Epidermal melanocyte (primary cell): ENCODE results near the gene GRAMD1B.
"Not testable (repeated sequence)": the region's sequence is repeated elsewhere in the genome, so short reads cannot be mapped to it uniquely, and the experiment has no call there.

Experiments
- DNase-seq: peaks from one replicate; pipeline ENCODE4 v3.0.0; 2011; ENCODE audit warnings: low spot score; ENCODE audit not compliant: insufficient read length

Gene GRAMD1B

DNA sequence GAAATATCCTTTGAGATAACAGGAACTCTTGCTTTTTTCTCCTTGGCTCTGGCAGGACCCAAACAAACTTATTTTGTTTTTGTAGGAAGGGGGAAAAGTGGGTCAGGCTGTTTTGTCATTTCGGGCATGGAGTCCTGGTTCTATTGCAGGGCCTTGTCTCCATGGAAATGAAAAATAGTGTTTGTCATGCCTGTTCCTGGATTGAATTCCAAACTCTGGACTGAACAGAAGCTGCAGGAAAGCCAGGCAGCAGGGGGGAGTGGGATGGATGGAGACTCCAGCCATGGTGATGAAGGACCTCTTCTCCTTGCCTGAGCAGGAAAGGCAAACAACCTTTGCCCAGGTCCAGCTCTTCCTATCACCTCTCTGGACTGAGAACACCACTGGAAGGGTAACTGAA, 137.4 kb downstream of the GRAMD1B start:
- DNase-seq, result no peak

DNA sequence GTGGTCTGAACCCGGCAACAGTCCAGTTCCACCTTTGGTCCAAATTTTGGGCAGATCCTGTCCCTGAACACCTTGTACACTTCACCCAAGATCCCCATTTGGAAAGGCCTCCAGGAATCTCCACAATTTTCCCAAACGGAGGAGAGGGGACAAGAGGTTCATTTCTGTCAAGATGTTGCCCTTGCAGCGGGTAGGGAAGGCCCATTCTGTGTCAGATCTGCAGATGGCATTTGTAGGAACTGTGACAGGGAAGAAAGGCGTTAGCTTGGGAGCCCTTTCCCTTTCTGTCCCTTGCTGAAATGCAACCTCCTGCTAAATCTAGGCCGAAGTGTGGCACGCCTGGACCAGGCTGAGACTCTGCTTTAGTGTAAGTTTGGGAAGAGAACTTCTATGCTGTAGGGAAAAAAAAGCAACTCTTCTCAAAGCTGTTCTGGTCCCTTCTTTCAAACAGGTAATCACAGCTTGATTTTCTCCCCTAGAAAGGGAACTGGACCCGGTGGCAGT, 138.3 kb downstream of the GRAMD1B start:
- DNase-seq, result no peak

DNA sequence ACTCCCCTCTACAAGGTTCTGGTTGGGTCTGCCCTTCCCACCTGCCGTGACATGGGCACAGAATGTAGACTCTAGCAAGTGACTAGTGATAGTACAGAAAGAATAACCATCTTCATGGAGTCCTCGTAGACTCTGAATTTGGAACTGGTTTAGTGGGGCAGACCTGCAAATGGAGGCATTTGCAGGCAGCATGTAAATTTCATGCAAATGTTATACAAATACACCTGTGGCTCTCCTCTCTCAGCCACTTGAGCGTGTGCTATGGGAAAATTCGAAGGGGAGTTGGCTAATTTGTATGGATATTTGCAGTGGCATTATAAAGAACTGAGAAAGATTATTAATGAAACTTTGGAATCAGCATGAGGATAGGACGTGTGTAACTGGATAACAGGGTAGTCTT, 139.3 kb downstream of the GRAMD1B start:
- no peak for DNase-seq

DNA sequence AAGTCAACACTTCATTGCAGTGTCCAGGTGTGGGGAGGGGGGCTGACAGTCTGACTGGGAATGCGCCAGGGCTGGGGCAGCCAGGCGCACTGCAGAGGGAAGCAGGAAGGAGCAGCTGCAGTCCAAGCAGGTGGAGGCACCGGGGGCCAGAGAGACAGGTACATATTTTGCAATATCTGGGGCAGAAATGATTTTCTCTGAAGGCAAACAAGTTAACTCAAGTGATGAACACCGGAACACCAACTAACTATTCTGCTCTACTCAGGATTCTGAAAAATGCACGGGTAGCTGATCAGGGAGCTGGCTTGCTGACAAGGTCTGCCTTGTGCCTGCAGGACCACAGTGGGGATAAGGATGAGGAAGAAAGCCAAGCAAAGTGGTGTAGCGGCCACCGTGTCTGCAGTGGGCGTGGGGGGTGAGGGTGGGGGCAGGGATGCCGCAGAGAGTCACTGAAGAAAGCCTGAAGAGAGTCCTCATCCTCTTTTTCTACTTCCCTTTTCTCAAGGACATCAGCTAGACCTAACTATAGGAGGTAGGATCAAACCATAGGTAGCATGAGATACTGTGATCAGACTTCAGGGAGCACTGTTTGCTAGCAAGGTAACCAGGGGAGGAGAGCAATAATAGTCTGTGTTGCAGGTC, 141.0 kb downstream of the GRAMD1B start:
- no peak for DNase-seq

DNA sequence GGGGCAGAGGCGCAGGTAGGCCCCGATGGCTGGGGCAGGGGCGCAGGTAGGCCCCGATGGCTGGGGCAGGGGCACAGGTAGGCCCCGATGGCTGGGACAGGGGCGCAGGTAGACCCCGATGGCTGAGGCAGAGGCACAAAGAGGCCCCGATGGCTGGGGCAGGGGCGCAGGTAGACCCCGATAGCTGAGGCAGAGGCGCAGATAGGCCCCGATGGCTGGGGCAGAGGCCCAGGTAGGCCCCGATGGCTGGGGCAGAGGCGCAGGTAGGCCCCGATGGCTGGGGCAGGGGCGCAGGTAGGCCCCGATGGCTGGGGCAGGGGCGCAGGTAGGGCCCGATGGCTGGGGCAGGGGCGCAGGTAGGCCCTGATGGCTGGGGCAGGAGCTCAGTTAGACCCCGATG, 142.7 kb downstream of the GRAMD1B start:
- not testable (repeated sequence) for DNase-seq

DNA sequence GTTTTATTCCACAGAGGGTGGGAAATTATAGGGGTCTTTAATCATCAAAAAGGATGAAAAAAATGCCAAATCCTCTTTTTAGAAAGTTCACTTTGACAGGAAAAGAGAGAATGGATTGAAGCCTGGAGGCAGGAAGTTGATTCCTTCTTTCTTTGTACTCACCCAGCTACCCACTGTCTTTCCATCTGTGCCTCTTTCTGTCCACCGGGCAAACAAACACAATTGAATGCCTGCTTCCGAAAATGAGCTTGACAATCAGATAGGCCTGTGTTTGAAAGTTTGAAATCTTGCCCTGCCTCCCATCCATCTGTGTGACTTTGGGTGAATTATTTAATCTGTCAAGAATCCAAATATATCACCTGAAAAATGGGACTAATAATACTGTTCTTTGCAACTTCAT, 143.2 kb downstream of the GRAMD1B start:
- DNase-seq, result no peak

DNA sequence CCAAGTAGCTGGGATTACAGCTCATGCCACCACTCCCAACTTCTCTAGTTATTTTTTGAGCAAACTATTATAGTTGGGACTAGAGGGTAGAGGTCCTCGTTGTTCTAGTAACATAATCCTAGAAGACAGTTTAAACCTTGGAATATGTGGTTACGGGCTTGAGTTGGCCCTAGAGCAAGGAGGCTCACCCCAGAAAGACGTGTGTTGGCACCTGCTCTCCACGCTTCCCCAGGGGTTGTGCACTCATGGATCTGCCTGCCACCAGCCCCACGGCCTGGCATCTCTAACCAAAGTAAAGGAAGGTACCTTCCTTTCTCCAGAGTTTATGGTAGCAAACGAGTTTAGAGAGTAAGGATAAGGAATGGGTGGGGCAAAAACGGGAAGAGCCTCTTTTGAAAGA, 145.4 kb downstream of the GRAMD1B start:
- DNase-seq, result no peak

DNA sequence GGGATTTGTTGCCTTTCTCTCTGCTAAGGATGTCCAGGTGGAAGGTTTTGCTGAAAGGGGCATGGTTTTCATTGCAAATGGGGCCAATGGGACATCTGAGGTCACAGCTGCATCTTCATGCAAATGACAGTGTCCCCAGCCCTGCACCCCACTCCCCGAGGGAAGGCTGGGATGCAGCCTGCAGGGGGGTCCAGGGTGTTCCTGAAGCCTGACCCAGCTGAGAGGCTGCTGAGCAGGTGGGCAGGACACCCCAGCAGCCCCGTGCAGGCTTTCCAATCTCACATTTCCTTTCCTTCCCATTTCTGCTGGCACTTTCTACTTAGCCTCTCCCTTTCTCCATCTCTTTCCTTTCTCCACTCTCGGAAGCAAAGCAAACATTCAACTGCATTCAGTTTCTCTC, 146.0 kb downstream of the GRAMD1B start:
- DNase-seq, result no peak

DNA sequence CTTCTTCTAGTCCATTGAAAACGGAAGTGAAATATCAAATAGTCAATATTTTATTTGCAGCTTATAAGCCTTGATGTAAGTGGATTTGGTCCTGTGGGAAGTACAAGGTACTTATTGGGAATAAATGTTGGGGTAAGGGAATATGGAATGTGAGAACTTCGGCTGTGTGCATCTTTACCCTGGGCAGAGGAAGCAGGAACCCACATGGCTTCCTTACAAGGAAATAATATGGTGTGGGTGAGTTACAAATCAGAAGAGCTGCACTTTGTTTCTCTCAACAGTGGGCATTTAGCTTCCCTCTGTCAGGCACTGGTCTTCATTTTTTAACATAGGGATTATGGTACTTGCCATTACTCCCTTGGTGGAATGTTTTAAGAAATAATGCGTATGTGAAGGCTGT, 146.4 kb downstream of the GRAMD1B start:
- DNase-seq, result no peak

DNA sequence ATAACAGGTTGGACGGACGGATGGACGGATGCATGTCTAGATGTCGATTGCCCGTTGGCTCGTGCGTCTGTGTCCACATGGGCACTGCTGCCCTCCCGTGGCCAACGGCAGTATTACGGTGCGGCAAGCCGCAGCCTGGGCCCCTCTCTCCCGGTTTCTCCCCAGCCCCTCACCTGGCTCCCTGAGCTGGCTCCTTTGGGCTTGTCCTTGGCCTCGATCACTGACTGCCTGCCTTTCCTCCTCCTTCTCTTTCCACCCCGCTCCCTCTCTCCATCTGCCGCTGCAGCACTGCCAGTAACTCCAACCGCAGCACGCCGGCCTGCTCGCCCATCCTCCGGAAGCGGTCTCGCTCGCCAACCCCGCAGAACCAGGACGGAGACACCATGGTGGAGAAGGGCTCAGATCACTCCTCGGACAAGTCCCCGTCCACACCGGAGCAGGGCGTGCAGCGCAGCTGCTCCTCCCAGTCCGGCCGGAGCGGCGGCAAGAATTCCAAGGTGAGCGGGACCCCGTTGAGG, 147.1 kb downstream of the GRAMD1B start:
- peak; percentile 81 for DNase-seq

DNA sequence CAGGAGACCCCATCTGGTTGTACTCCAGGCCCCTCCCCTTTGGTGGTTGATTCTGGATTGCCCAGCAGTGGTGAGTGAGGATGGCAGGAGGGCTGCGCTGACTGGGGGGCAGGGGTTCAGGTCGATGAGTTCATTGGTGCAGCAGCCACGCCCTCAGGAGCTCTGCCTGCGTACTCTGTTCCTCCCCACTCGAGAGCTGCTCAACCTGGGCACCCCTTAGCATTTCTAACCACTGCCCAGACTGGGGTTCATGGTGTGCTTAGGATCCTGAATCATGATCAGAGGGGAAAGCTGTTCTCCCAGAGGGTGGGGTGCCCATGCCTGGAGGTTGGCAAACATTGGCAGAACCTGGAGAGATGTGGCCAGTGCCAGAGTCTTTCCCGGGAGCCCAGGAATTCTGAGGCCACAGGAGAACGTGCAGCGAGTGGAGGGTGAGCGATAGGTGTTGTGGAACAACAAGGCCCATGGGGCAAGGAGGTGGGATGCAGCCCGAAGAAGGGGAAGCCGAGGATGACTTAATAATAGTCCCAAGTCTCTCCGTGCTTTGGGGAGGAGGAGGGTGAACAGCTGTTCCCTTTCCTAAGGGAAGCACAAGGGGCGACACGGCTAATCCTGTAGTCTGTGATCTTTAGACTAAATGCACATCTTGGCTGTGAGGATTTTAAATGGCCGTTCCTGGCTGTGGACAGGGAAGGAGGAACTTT, 148.9 kb downstream of the GRAMD1B start:
- DNase-seq, result no peak

DNA sequence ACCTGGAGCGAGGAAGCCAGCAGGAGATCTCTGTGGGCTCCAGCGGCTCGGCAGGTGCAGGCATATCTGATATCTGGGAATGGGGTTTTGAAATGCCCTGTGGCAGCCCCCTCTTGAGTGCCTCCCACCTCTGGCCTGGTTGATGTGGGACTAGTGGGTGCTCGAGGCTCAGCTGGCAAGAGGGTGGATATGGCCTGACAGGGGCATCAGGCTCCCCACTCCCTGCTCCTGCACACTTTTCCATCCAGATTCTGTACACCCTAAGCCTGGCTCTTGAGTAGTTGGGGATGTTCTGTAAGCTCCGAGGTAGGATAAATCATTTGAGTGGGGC, 149.4 kb downstream of the GRAMD1B start:
- no peak for DNase-seq

DNA sequence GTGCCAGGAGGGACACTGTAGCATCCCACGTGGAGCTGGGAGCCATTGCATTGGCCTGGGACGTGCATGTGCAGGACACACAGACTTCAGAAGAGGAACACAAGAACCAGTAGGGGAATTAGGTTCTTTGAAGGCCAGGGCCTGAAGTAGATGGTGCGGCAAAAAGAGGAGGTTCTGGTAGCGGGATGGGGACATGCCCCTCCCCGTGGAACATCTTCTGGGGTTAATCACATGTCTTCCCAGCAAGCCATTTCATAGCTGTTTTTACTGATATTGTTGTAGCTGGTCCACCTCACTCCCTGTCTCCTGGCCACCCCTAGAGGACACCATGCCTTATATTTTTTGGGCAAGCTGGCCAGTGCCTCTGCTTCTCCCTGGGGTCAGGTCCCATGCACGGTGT, 150.1 kb downstream of the GRAMD1B start:
- DNase-seq, result no peak

DNA sequence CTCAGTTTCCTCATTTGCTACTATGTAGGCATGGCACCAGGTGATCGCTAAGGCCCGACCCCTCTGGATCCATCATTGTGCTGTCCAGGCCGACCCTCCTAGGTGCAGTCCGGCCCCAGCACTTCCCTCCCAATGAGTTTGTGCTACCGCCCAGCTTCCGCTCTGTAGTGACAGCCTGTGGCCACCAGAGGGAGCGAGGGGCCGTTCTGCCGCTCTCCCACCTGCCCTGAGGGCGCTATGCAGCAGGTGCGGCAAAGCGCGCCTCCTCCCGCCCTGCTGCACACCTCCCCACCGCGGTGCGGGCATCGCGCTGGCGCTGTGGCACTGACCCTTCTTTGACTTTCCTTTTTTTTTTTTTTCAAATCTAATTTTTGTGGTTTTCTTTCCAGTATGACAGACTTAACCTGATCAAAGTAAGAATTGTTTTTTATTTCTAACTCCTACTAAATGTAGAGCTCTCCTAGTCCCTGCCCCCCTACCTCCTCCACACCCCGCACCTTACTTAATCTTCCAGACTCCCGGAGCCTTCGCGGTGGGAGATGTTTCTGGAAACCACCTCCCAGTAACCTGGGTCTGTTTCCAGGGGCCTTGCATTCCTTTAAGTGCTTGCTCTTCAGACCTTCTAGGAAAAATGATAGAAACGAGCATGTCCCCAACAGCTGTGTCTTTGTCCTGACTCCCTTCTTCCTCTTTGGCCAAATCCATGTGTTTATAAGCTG, 150.6 kb downstream of the GRAMD1B start:
- DNase-seq, result peak; percentile 58

DNA sequence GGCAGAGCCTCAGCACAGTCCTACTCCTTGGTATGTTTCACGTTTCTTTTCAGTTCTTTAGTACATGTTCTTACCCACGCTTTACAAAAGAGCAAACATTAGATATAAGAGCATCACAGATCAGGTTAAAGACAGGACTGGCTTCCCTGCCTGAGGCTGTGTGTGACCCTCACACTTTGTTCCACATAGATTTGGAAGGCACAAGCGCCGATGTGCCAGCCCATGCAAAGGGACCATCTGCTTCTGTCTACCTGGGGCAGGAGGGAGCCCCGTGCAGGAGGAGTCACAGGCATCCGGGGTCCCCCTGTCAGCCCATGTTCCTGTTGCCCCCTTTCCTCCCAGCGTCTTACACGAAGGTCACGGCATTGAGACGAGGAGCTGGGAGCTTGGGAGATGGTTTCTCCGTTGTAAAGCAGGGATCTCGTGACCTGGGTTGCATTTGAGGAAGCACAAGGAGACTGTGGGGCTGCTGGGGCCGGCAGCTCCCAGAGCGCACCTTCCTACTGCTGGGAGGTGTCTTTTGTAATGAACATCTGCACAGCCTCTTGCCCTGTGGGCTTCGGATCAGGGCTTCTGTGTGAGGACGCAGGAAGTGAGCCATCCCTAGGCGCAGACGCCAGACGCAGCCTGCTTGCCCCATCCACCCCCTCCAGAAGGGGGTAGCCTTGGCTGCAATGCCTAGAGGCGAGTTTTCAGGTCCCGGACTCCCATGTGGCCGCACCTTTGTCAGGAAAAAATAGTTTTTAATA, 151.8 kb downstream of the GRAMD1B start:
- no peak for DNase-seq

DNA sequence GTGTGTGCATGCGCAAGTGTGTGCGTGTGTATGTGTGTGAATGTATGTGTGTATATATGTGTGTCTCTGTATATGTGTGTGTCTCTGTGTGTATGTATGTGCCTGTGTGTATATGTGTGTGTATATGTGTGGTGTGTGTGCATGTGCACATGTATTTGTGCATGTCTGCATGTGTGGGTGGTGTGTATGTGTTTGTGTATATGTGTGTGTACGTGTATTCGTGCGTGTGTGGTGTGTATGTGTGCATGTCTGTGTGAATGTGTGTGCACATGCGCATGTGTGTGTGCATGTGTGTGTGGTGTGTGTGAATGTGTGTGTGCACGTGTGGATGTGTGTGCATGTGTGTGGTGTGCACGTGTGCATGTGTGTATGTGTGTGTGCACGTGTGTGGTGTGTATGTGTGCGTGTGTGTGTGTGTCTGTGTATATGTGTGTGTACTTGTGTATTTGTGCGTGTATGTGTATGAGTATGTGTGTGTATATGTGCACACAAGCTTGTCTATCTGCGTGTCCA, 153.0 kb downstream of the GRAMD1B start:
- DNase-seq, result no peak

DNA sequence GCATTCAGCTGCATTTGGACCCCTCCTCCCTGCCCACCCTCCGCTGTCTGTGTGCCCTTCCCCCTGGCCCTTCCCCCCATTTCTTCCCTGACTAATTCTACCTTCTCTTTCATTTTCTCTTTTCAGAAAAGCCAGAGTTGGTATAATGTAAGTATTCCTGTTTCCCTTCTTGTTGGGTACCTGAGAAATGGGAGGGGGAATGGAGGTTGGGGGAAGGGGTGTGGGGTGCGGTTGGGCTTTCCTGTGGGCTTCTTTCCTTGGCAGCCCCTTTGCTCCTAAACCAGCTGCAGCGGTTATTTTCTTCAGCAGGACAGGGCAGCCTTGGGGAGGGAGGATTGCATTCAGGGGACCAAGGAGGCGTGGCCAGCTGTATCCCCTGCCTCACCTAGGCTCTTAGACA, 154.1 kb downstream of the GRAMD1B start:
- no peak for DNase-seq

DNA sequence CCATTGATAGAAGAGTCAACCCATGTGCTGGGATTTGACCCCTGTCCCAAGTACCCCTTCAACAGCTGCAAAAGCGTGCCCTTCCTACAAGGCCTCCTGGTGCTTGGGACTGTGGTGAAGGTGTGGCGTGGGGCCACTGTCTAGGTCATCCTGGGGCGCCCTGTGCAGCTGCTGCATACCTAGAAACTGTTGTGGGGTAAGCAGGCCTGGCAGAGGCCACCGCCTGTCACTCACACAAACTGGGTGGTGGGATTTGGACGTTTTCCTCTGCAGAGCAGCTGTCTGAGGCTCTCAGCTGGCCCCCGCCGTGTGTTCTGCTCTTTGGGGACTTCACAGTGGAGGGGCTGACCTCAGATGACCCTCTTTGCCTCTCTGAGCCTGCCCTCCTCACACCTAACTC, 154.7 kb downstream of the GRAMD1B start:
- DNase-seq, result no peak

DNA sequence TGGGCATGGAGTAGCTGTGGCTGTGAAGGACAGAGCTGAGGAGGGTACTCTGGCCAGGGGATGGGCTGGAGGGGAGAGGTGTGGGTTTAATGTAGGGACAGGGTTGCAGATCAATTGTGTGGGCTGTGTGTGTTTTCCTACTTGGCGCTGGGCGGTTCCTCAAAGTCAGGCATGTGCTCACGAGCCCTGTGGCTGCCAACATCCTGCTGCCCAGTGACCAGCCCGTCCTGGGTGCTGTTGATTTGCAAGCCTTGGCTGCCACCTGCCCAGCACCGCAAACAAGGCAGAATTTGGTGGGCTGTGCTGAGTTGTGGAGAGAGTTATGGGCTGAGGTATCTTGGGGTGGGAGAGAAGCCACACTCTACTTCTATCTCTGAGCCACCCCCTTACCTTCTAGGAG, 155.1 kb downstream of the GRAMD1B start:
- no peak for DNase-seq

DNA sequence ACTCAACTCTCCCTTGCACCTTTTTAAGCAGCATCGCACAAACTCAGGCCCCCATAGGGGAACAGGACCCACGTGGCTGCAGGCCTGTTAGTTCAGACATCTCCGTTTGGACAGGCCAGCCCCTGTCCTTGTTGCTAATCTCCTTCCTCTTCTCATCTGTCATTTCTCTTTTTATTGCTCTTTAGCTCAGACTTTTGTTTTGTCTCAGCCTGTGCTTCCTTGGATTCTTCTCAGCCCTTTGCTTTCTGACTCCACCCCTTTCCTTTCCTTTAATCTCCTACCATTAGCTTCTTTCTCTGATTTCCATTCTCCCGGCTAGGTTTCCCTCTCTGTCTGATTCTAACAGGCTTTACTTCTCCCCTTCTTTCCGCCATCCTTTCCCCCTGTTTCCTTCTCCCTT, 155.6 kb downstream of the GRAMD1B start:
- no peak for DNase-seq

DNA sequence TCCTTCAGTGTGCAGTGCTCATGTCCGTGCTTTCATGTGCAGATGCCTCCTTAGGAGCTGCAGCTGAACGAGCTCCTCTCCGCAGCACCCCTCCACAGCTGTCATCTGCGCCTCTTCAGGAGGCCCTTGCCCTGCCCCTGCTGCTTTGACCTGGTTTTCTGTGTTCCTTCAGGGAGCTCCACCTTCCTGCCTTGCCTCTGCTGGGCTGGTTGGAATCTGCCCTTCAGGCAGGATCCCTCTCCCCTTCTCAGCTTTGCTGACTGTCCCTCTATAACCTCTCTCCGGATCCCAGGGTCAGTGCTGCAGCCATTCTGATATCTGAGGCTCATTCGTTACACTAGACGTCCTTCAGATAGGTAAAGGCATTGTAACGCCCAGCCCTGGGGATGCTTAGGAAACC, 156.5 kb downstream of the GRAMD1B start:
- no peak for DNase-seq

DNA sequence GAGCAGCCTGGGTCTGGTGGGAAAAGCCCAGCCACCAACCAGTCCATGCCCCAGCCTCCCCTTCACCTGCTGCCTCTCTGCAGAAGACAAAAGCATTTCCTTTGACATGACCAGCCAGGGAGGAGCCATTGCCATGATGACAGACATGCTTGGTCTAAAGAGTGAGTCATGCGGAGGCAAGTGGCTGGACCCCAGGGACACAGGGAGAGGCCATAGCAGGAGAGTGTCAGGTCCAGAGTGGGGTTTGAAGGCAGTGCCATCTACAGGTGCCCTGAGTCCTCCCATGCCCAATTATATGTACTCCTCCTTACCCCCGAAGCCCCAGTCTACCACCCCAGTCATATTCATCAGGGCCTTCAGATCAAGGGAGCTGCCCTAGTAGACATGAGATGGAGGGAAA, 157.0 kb downstream of the GRAMD1B start:
- no peak for DNase-seq
